IPS-11a (cell line): ENCODE results near the gene LINC00632.
"Not testable (repeated sequence)": the region's sequence is repeated elsewhere in the genome, so short reads cannot be mapped to it uniquely, and the experiment has no call there.

Experiments
- H3K4me3 ChIP-seq: one replicate; pipeline ENCODE4 v1.5.1; 2013; ENCODE audit warnings: low read depth, low read length, control low read depth

LINC00632 gene

DNA sequence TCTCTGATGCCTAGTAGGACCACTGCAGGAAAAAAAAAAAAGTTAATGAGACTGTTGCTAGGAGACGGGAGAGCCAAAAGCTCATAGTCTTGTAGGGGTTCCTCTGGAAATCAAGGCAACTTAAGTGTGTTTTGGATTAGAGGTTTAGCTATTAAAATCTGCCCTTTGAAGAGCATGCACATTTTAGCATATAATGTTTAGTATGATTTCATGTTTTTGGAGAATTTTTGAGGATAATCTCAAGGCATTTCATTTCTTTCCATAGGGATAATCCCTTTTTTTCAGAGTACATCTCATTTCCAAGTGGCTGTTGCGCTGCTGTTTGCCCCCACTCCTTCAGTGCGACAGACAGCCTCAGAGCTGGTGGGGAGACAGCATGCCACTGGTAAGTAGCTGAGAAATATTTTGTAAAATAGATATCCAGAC, at the start of gene LINC00632:
TSS of gene LINC00632 (plus strand) at position 339 of the 426 bp plus-strand sequence.
- H3K4me3 ChIP-seq = no peak within 1 kb of the TSS

DNA sequence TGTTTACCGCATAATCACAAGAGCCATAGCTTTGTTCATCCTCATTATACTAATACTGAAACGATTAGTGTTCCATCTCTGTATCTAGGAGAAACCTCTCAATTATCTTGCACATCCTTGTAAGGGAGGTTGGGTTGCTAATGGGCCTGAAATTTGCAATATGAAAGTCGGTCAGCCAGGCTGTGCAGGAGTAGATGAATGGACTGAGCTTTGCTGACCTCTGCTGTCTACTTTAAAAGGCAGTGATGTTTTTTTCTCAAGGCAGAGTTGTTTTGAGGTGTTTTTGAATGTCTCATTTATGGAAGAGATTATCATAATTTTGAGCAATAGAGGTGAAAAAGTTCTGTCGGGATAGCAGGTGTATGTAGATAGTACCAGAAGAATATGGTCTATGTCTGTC, 47.9 kb upstream of the LINC00632 start:
- H3K4me3 ChIP-seq = no peak overlapping the region

DNA sequence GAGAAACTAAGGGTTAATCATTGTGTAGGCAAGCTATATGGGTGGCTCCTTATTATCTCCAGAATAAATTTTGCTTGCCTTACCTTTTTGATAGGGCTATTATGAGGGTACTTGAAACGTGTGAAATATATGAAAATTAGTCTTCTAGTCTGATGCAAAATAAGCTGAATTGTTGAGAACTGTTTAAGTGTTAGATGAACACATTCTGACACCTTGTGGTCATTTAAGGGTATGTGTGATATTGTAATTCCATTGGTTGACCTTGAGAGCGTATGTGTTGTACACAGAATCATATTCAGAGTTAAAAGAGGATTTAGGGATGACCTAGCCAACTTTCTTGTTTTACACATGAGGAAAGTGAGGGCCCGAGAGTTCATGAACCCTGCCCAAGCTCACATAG, 44.6 kb upstream of the LINC00632 start:
- no peak overlapping the region for H3K4me3 ChIP-seq

DNA sequence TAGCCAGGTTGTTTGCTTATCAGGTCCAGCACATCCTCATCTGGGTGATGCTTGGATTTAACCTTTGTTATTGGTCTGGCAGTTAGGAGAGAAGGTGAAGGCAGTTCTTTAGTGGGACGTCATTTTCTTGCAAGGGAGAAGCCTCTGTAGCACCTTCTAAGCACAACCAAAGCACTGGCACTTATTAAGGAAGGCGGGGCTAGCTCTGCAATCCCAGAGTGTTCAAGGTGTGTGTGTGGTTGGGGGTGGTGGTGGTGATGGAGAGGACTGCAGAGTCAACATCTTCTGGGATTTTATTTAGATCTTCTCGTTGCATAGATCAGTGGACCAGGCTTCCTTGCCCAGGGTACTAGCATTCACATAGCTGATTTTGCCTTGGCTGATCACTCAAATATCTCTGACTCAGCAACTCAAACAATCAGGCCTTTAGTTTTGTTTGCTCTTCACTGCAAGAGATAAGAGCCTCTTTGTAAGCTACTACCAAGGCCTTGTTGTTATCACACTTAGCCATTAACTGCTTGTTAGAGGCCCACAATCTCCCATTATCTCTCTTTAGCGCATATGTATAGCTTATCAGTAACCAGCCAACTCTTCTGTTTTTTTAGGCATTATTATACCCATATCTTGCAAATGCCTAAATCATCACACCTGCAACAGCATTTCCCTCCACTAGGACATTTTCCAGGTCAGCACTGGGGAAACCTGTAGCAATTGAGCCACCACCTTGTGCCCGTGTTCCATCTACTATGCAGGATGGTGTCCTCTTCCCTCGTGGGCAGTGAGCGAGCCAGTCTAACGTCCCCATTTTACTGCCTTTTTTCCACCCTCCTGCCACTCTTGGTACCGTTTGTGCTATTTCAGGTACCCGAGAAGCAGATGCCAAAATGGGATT, 36.5 kb upstream of the LINC00632 start:
- H3K4me3 ChIP-seq = no peak overlapping the region

DNA sequence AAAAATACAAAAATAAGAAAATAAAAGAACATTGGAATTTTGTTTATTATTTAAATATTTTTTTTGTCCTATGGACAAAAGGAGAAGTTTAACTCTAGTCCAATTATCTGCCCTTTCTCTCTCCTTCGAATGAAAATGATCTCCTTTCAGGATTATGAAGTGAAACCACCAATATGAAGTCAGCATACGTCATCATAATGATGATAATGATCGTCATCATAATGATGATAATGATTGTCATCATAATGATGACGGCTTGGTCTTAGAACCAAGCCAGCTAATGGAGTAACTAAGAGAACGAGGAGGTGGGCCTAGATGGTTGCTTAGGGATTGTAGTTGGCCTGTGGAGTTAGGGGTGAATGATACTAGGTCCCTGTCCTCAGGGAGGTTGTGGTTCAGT, 21.9 kb upstream of the LINC00632 start:
- no peak overlapping the region for H3K4me3 ChIP-seq

DNA sequence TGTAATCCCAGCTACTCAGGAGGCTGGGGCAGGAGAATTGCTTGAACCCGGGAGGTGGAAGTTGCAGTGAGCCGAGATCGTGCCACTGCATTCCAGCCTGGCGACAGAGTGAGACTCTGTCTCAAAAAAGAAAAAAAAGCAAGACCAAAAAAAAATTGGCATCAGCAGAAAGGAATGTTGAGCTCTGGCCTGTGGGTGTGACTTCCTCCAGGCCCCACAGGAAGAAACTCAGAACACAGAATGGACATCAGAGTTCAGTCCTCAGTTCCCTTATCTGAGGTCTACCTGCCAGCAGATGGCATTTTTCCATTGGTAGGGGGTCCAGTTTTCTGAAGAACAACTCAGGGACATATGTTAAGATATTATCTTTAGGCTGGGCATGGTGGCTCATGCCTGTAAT, 18.0 kb upstream of the LINC00632 start:
- H3K4me3 ChIP-seq = not testable (repeated sequence)

DNA sequence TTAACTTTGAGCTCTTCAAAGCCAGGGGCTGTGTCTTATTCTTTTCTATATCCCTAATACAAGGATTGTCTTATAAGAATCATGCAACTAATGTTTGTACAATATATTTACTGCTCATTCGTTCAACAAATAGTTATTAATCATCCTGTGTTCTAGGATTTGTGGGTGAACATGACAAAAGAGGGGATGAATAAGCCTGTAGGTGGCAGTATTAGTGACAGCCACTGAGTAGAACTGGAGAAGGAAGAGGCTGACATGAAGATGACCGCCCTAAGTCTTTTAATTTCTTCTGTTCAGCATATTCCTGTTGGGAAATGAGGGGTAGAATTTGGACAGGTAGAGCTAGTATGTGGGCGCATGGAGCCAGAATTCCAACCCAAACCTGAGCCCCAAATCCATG, 11.9 kb upstream of the LINC00632 start:
- H3K4me3 ChIP-seq = no peak overlapping the region

DNA sequence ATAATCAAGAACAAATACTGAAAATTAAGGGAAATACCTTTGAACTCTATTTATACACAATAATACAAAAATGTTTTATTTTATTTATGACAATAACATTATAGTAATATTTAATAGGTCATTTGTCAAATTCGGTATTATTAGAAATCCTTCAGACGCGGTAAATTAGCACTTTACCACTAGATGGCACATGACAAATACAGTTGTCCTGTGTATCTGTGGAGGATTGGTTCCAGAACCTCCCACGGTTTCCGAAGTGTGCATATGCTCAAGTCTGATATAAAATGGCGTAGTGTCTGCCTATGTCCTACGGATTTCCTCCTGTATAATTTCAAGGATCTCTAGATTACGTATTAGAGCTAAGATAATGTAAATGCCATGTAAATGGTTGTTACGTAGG, 8.1 kb upstream of the LINC00632 start:
- no peak overlapping the region for H3K4me3 ChIP-seq

DNA sequence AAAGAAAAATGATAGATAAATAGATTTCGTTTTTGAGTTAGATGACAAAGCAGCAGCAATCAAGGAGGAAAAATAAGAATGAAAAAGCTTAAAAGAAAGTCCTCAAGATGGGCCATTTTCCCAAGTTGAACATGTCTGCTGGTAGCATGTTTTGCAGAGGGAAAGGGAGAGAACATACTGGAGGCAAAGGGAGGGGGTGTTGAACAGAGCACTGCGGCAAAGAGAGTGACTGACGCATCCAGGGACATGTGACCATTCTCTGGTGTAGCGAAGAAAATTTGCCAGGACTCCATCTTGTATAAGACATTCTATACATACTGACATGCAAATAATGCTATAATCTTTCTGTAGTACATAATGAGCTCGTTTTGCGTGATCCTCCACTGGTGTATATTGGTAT, 1.2 kb downstream of the LINC00632 start:
- H3K4me3 ChIP-seq = no peak overlapping the region

DNA sequence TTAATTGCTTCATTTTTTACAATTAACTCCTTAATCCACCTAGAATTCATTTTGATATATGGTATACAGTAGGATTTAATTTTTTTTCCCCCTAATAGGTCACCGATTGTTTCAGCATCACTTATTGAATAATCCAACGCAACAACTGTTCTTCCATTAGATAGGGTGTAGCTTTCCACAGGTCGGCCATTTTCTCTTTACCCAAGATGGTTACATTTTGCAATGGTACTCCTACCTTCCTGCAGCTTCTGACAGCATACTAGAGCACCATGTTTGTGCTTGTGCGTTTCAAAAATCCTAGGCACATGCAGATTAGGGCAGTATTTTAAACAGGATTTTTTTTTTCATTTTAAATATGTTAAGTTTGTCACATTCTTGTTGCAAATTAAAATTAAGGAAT, 2.3 kb downstream of the LINC00632 start:
- no peak overlapping the region for H3K4me3 ChIP-seq

DNA sequence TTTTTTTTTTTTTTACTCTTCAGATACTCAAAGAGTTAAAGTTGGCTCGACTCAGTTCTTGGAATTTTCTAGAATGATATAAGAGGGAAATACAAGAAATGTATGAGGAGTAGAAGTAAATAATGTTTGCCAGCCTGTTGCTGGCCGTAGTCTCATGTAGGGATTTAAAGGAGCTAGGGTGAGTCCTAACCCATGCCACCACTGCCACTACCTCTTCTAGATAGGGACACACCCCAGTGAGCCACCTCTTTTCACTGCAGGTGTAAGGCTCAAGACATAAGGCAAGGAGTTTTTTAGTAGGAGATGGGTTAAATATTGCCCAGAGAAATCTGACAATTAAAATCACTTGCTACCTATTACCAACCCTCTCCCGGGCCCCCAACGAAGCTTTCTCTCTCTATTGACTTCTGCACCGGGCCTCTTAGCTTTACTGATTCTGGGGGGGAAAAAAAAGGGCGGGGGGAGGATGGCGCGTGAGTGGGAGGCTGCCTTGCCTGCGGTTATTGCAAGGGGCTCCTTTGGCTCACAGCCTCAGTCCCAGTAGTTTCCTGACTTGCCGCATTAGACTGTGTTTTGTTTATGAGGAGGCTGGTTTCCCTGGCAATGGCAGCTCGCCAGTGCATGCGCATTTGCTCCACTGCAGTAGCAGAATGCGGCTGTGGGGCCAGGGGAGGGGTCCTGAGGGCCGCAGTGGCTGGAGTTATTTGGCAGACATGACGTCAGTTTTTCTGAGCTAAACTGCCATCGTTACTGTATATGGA, 3.0 kb downstream of the LINC00632 start:
- H3K4me3 ChIP-seq = no peak overlapping the region

DNA sequence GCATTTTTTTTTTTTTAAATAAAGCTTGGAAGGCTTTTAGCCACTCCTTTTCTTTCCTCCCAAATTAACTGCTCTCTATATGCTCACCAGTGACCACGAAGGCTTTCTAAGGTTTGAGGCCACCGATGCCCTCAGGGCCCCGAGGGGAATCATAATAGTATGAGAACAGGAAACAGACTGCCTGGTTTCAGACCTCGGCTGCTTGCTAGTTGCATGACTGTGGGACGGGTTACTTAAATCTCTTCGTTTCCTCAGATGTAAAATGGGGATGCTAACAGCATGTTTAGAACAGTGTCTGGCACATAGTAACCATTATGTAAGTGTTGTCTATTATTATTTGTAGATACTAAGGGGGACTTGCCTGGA, 3.6 kb downstream of the LINC00632 start:
- no peak overlapping the region for H3K4me3 ChIP-seq

DNA sequence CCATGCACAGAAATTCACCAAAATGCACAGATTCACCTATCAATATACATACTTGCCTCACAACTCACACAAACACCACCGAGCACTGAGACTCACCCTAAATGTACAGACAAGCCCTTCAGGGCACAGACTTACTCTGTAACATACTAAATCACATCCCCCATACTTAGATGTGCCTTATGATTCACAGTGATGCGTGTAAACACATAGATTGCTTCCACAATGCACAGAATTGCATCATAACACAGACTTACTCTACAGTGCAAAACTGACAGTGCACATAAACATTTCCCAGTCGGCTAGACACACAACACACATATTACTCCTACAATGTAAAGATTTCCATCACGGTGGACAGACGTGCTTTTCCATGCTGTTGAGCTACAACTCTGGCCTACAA, 6.2 kb downstream of the LINC00632 start:
- H3K4me3 ChIP-seq = no peak overlapping the region

DNA sequence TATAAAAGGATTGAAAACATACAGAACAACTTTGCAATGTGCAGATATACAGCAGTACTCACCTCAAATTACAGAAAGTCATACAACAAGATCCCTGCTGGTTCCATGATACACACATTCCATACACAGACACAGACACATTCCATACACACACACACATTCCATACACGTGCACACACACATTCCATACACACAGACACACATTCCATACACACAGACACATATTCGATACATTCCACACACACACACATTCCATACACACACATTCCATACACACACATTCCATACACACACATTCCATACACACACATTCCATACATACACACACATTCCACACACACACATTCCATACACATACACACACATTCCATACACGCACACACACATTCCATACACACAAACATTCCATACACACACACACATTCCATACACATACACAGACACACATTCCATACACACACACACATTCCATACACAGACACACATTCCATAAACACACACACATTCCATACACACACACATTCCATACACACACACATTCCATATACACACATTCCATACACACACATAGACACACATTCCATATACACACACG, 13.7 kb downstream of the LINC00632 start:
- H3K4me3 ChIP-seq = no peak overlapping the region

DNA sequence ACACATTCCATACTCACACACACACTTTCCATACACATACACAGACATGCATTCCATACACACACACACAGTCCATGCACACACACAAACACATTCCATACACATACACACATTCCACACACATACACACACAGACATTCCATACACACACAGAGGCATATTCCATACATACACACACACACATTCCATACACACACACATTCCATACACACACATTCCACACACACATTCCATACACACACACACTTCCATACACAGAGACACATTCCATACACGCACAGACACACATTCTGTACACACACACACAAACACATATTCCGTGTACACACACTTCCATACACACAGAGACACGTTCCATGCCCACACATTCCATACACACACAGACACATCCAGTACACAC, 14.8 kb downstream of the LINC00632 start:
- H3K4me3 ChIP-seq = no peak overlapping the region

DNA sequence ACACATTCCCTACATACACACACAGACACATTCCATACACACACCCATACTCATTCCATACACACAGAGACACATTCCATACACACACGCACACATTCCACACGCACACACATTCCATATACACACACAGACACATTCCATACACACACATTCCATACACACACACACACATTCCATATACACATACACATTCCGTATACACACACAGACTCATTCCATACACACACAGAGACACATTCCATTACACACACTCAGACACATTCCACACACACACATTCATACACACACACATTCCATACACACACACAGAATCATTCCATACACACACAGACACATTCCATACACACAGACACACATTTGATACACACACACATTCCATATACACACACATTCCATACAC, 15.2 kb downstream of the LINC00632 start:
- H3K4me3 ChIP-seq = no peak overlapping the region

DNA sequence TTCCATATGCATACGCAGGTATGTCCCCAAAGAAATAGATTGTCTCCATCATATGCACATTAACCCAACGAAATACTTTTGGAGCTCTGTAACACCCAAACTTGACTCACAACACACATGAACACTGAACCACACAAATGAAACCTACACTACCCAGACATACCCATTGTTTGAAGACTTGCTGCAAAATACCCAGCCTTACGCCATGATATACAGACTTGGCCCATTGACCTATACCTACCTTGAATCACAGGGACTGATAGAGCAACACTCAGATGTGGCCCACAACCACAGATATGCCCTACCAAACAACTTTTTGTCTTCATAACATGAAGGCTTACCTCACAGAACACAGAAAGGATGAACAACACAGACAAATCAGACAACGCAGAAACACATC, 15.9 kb downstream of the LINC00632 start:
- no peak overlapping the region for H3K4me3 ChIP-seq

DNA sequence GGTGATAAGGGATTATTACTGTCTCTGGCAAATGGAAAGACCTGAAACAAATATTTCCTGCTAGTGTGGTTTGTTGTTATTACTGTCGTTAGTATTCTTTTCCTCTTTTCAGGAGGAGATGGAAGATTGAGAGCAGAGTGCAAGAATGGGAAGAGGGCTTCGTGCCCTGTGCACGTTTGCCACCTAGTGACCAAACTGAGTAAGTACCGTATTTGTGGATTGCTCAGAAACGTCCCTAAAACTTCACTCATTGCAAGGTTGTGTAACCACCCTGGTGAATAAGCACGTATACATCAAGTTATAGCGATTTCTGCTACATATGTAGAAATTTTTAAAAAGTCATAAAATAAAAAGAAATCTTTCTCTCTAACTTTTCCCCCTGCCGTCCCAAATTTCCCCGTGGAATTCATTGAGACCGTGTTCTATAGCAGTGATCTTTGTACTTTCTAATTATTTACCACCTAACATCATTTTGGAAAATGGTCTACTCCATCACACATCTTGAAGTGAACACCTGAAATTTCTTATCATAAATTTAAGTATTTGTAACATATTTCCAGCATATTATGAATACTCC, 24.3 kb downstream of the LINC00632 start:
- H3K4me3 ChIP-seq = no peak overlapping the region

DNA sequence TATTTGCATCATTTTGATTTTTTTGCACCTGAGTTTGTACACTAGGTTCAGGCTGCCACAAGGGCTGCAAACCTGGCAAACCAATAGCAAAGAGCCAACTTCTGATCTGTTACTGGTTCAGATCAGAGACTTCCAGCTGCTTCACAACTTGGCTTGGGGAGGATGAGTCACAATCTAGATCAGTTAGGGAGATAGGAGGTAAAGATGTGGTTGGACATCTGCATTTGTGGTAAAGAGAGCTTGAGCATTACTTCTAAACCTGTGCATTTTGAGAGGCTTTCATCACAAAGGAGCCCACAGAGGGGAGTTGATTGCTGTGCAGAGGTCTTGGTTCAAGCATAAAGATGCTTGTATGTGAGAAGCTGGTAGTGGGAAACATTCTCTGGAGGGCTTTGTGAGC, 34.5 kb downstream of the LINC00632 start:
- H3K4me3 ChIP-seq = no peak overlapping the region

DNA sequence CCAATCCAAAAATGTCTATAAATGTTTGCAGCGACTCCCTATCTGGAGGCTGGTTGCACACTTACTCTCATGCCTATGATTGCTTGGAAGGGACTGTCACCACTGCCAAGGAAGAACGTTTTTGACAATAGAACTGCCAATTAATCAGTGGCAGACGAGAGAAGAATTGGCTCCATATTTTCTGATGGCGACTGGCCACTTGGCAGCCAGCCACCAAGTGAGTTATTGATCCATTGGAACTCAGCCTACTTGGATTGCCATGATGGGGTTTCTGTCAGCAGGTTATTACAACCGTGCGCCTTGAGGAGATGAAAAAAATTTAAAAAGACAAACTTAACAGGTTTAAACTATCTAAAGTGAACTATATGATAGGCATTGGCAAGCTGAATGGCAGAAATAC, 47.4 kb downstream of the LINC00632 start:
- H3K4me3 ChIP-seq = no peak overlapping the region

DNA sequence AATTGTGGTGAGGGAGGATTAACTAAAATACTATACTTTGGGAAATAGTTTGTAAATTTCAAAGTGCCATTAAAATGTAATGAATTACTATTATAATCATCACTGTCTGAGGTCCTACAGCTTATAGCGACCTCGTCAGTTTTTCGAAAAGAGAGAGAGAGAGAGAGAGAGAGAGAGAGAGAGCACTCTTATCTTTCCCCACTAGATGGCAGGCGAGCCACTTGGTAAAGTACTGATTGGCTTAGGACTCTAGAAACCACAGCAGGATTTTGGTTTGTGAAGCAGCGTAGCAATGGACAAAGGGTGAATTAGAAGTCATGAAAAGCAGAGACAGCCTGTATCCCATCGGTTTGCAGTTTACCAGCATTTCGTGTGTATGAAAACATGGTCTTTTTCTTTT, 52.5 kb downstream of the LINC00632 start:
- H3K4me3 ChIP-seq = no peak overlapping the region
